Activated naive CD8-positive, alpha-beta T cell treated with anti-CD3 and anti-CD28 coated beads for 36 hours (primary cell): ENCODE measurements around the gene DOK4. TPM values are rescaled to one million over a fixed set of nuclear protein-coding genes. Genes with fewer than 3 reads are reported as not detected.

Experiments
- DNase-seq: peaks from one replicate; pipeline ENCODE4 v3.0.0; 2021
- H3K27ac Mint-ChIP-seq: one replicate; pipeline ENCODE4 v1.8.0; 2022; ENCODE audit warnings: mild to moderate bottlenecking, moderate library complexity, mixed read lengths
- H3K27me3 Mint-ChIP-seq: one replicate; pipeline ENCODE4 v1.8.0; 2022; ENCODE audit warnings: mild to moderate bottlenecking, mixed read lengths
- H3K36me3 Mint-ChIP-seq: one replicate; pipeline ENCODE4 v1.8.0; 2021; ENCODE audit warnings: mild to moderate bottlenecking, mixed read lengths
- H3K4me1 Mint-ChIP-seq: one replicate; pipeline ENCODE4 v1.8.0; 2021; ENCODE audit warnings: mixed read lengths
- H3K4me3 Mint-ChIP-seq: one replicate; pipeline ENCODE4 v1.8.0; 2022; ENCODE audit warnings: mild to moderate bottlenecking, moderate library complexity, mixed read lengths
- H3K9me3 Mint-ChIP-seq: one replicate; pipeline ENCODE4 v1.8.0; 2022; ENCODE audit warnings: mixed read lengths
- total RNA-seq, 2 experiments: library from RNA; stranded (reverse); gene quantifications; one replicate each; pipeline ENCODE4 v1.2.3, GENCODE V29; 2021

Gene DOK4
- total RNA-seq, 2 experiments from 2014 or later: 4.5 to 4.8 TPM

DNA sequence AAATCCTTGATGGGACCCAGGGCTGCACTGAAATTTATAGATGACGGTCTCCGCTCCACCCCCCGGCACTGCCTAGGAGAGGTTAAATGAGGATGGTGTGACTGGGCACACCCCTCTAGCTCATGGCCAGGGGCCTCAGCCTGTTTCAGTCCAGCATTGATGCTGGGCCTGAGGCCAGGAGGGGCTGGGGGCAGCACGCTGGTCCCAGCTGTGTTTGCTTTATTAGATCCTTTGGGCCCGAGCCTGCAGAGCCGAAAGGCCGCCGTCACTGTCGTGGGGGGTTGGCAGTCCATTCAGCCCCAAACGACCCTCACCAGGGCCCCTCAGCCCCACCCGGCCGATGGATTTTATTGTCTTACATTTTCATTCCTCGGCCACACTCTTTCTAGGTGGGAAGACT lies 10.8 kb upstream of the DOK4 start:
- Mint-ChIP-seq H3K27me3 (no peaks in the 10 kb centered on the region), H3K27ac (no peak overlapping the region), H3K4me3 (no peak overlapping the region), H3K4me1 (peaks cover 11% of the 10 kb centered on the region), H3K9me3 (no peaks in the 10 kb centered on the region), H3K36me3 (no peaks in the 10 kb centered on the region)
- no peak for DNase-seq

DNA sequence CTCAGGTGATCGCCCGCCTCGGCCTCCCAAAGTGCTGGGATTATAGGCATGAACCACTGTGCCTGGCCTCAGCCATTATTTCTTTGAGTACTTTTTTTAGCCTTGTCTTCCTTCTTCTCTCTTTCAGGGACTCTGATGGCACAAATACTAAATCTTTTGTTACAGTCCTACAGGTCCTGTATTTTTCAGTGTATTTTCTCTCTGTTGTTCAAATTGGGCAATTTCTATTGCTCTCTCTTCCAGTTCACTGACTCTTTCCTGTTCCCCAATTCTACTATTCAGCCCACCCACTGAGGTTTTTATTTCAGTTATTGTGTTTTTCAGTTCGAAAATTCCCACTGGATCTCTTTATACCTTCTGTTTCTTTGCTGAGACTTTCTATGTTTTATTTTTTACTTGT lies 7.5 kb upstream of the DOK4 start:
- no peak overlapping the region for H3K27ac Mint-ChIP-seq
- no peak overlapping the region for H3K4me3 Mint-ChIP-seq
- no peaks in the 10 kb centered on the region for H3K36me3 Mint-ChIP-seq
- no peaks in the 10 kb centered on the region for H3K9me3 Mint-ChIP-seq
- no peaks in the 10 kb centered on the region for H3K27me3 Mint-ChIP-seq
- no peak for DNase-seq
- H3K4me1 Mint-ChIP-seq: no peaks in the 10 kb centered on the region

DNA sequence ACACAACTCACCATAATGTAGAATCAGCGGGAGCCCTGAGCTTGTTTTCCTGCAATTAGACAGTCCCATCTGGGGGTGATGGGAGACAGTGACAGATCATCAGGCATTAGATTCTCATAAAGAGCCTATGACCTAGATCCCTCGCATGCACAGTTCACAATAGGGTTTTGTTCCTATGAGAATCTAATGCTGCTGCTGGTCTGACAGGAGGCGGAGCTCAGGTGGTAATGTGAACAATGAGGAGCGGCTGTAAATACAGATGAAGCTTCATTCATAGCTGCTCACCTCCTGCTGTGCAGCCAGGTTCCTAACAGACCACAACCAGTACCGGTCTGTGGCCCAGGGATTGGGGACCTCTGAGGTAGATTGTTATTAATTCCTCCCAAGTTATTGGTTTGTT lies 2.9 kb upstream of the DOK4 start:
- H3K36me3 Mint-ChIP-seq: no peaks in the 10 kb centered on the region
- H3K27ac Mint-ChIP-seq: no peak overlapping the region
- peaks cover 13% of the 10 kb centered on the region for H3K4me1 Mint-ChIP-seq
- H3K4me3 Mint-ChIP-seq: no peak overlapping the region
- no peaks in the 10 kb centered on the region for H3K27me3 Mint-ChIP-seq
- no peak for DNase-seq
- no peaks in the 10 kb centered on the region for H3K9me3 Mint-ChIP-seq

DNA sequence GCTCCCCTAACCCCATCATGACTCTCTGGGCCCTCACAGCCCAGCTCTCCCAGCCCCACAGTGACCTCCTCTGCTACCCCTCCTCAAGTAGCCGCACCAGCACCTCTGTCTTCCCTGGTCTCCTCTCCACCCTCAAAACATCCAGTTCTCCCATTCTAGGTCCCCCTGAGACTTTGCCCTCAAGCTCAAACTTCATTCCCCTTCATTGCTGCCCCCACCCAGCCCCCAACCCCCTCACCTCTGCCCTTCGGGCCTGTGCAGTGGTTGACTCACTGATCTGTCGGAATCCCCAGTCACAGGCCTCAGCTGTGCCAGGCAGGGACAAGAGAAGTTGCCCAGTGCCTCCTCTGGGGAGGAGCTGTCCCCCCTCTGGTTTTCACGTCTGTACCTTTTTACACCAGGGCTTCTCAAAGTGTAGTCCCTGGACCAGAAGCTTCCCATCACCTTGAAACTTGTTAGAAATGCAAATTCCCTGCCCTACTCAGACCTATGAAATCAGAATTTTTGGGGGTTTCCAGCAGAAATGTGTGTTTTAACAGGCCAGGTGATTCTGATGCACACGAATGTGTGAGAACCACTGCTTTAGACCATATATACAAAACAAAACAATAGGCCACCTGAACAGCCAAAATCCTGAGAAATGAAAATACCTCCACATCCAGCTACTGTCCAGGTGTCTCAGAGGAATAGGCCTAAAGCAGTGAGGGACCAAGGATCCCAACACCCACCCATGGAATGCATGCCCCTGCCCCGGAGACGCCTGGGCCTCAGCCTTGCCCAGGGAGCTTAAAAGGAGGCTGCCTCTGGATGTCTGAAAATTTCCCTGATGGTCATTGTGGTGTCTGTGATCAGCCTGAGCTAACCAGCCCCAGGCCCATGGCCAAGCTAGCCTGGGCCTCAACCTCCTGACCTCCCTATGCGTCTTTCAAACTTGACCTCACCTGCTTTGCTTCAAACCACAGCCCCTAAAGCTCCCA lies 853 bp upstream of the DOK4 start:
- DNase-seq: no peak
- Mint-ChIP-seq H3K4me3 (peak overlapping the region; percentile 81), H3K27me3 (no peaks in the 10 kb centered on the region), H3K27ac (peak overlapping the region; percentile 81), H3K4me1 (peaks cover 13% of the 10 kb centered on the region), H3K36me3 (no peaks in the 10 kb centered on the region), H3K9me3 (no peaks in the 10 kb centered on the region)

DNA sequence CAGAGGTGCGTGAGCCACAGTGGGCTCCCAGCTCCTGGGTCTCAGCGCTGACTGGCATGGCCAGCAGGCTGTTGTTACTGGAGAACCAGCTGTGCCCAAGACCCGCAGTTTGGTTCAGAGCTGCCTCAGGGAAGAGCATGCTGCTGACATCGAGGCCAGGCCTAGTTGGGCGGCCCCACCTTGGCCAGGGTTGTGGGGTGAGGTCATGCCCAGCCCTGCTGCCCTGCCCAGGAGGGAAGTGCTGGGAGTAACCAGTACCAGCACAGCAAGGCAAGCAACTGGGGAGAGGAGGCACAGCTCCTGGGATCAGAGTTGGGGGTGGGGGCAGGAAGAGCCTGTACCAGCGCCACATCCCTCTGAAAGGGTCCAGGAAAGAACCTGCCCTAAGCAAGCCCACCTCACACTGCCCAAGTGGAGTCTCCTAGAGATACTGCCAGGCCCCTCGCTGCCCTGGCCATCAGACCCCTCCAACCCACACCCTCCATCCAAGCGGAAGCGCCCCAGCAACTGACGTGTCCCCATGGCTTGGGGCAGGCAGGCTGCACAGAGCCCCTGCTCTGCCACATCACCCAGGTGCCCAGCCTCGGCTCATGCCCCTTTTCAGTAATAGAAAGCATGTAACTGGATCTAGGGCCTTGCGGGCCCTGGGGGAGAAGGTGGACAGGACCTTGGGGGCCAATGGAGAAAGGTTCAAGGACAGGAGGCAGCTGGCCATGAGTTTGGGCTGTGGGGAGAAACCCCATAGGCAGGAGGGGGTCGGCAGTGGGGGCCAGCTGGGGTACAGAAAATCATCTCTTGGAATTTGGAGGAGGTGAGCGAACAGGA lies 990 bp downstream of the DOK4 start:
- no peak overlapping the region for H3K27ac Mint-ChIP-seq
- H3K27me3 Mint-ChIP-seq: no peaks in the 10 kb centered on the region
- DNase-seq: no peak
- no peaks in the 10 kb centered on the region for H3K9me3 Mint-ChIP-seq
- H3K4me1 Mint-ChIP-seq: peaks cover 13% of the 10 kb centered on the region
- H3K36me3 Mint-ChIP-seq: no peaks in the 10 kb centered on the region
- peak overlapping the region; percentile 78 for H3K4me3 Mint-ChIP-seq

DNA sequence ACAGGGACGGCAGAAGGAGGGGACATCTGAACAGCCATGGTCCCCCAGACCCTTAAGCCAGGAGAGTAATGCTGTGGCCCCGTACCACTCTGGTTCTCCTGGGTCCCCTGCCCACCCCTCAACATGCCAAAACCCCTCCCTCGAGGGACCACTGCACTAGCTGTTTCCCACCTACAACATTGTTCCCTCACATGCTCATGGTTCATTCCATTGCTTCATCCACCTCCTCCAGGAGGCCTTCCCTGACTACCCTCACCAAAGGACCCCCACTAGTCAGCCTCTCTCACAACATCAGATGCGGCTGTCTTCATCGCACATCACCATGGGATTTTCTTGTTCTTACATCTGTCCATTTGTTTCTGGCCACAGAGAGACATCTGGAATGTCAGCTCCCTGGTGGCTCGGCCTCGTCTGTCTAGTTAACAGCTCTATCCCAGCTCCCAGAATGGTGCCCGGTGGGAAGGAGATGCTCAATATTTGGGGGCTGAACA lies 1.7 kb downstream of the DOK4 start:
- Mint-ChIP-seq H3K27me3 (no peaks in the 10 kb centered on the region), H3K4me1 (peaks cover 14% of the 10 kb centered on the region), H3K9me3 (no peaks in the 10 kb centered on the region), H3K4me3 (no peak overlapping the region), H3K36me3 (no peaks in the 10 kb centered on the region), H3K27ac (no peak overlapping the region)
- DNase-seq: no peak

DNA sequence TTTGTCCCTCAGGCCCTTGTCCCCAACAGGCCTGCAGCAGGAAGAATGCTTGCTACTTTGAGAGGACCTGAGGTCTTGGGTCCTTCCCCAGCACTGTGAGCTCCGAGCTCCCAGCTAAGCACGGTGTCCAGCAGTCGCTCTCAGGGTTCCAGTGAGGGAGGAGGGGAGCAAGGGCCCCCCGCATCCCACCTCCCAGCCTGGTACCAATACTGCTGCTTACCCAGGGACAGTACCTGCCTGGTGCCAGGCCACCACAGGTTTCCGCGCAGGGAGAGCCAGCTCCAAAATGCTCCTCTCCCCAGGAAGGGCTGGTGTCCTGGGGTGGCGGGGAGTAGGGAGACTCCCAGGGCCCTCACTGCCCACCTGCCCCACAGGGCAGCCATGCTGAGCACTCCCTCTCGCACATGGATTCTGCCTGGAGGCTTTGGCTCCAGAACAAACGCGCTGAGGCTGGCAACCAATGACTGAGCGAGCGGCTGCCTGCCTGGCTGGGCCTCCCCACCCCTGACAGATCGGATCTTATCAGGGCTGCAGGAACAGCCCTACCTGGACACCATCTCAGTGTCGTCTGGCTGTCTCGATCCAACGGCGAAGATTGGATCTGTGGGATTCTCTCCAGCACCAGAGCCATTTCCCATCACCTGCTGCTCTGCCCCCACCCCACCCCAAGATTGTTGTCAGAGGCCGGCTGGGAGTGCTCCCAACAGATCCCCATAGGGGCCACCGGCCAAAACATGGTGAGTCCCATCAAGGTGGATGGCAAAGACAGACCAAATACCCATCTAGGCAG lies 2.4 kb downstream of the DOK4 start:
- Mint-ChIP-seq H3K36me3 (no peaks in the 10 kb centered on the region), H3K9me3 (no peaks in the 10 kb centered on the region), H3K4me3 (no peak overlapping the region), H3K27ac (no peak overlapping the region), H3K4me1 (peaks cover 17% of the 10 kb centered on the region), H3K27me3 (no peaks in the 10 kb centered on the region)
- DNase-seq: no peak

DNA sequence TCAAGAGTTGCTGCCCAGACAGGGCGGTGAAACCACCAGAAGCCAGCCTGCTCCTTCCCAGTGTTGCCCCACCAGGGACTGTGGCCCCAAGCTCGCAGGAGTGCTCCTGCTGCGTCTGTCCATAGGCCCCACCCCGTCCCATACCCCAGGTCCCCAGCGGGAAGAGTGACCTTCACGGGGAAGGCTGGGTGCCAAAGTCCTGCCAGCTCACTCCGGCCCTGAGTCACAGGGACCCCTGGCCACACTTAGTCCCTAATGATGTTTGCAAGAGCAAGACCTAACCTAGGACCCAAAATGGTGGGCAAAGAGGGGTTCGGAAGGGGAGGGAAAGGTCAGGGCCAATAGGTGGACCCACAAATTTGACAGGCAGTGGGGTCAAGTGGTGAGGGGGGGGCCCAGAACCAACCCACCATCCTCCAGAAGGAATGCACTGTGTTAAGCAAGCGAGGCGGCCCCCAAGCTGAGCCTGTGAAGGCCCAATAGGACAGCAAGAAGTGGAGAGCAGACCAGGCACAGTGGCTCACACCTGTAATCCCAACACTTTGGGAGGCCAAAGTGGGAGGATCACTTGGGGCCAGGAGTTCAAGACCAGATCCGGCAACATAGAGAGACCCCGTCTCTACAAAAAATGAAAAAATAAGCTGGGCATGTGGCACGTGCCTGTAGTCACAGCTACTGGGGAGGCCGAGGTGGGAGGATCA lies 3.3 kb downstream of the DOK4 start:
- Mint-ChIP-seq H3K4me1 (peaks cover 17% of the 10 kb centered on the region), H3K4me3 (no peak overlapping the region), H3K27me3 (no peaks in the 10 kb centered on the region), H3K36me3 (no peaks in the 10 kb centered on the region), H3K9me3 (no peaks in the 10 kb centered on the region), H3K27ac (no peak overlapping the region)
- no peak for DNase-seq

DNA sequence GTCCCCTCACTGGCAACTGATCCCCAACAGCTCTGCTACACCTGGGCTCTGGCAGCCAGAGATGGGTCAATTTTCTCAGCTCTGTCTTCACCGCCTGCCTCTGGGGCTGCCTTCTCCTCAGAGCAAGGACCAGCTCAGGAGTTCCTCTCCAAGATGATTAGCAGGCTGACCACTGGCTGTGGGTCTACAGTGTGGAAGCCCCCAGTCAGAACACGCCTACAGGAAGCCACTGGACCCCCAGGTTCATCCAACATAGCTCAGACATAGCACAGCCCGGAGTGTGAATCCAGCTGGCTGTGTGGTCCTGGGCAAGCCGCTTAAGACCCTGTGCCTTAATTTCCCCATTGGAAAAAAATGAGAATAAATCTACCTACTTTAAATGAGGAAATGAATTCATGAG lies 4.9 kb downstream of the DOK4 start:
- Mint-ChIP-seq H3K36me3 (no peaks in the 10 kb centered on the region), H3K4me3 (no peak overlapping the region), H3K27ac (no peak overlapping the region), H3K4me1 (peaks cover 14% of the 10 kb centered on the region), H3K27me3 (no peaks in the 10 kb centered on the region), H3K9me3 (no peaks in the 10 kb centered on the region)
- no peak for DNase-seq

DNA sequence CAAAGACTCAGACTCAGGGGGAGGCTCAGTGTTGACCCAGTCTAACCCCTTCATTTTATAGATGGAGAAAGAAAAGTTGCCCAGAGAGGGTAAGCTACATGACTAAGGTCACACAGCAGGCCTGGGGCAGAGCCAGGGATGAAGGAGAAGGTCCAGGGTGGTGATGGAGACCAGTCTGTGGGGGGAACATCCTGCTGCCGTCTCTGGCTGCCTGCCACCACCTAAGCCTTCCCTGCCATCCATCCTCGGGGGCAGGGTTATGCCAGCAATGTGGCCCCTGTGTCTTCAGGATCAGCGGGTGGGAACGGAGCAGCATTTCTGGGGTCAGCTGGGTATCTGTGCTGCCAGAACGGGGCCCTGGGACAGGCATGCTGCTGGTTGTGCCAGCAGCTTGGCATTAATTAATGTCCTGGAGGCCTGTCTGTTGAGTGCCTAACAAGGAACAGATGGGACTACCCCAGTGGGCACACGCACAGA lies 5.5 kb downstream of the DOK4 start:
- no peak for DNase-seq
- Mint-ChIP-seq H3K27me3 (no peaks in the 10 kb centered on the region), H3K36me3 (no peaks in the 10 kb centered on the region), H3K27ac (no peak overlapping the region), H3K4me1 (peaks cover 17% of the 10 kb centered on the region), H3K9me3 (no peaks in the 10 kb centered on the region), H3K4me3 (no peak overlapping the region)

DNA sequence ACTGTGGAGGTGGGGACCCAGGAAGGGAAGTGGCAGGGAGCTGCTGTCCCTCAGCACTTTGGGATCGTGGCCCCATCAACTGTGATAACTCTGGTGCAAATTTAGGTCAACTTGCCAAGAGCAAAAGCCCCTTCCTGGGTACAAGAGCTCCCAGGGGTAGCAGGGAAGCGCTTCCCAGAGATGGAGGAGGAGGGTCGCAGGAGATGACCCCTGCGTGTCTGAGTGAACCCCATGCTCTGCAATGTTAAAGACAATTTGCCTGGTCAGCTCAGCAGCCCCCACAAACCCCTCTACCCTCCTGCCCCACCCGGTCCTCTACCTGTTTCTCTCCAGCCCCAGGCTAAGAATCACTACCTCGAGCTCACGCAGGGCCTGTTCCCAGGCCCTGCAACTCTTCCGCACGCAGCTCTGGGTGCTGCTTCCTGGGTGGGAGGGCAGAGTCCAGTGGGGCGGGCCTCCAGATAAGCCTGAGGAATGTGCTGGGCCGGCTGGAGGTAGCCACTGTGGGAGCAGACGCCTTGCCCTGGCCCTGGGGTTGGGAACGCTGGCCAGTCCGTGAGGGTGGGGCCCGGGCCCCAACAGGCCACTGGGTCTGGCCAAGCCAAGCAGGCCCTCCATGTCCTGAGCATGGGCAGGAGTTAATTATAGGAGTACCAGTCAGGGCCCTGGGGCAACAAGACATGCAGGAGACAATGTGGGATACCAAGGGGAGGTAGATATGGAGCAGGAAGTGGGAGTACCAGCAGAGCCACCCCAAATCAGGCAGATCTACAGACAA lies 6.1 kb downstream of the DOK4 start:
- Mint-ChIP-seq H3K9me3 (no peaks in the 10 kb centered on the region), H3K36me3 (no peaks in the 10 kb centered on the region)

DNA sequence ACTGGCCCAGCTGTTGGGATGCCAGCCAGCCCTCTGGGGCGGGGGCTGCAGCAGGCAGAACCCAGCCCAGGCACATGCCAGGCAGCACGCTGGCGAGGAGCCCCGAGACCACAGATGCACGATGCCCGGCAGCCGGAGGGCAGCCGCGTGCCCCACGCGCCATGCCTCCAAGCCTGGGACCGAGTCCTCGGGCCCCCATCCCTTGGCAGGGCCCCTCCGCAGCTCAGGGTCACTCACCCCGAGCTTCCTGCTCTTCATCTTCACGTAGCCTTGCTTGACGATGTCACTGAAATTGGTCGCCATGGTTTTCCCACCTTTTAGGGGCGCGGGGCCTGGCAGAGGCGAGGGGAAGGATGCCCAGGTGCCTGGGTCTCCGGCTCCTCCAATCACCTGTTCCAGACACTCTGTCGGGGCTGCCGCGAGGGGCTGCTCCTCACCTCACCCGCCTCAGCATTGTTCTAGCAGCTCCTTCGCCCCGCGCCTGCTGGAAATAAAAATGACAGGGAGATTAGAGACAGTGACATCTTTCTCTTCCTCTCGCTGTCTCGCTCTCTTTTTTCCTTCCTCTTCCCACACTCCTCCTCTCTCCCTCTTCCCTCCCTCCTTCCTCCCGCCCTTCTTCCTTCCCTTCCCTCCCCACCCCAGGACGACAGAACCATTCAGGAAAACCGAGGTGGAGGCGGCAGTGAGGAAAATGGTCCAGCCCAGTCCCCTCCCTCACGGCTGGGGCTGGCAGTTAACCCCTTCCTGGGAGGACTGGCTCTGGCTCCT lies 6.9 kb downstream of the DOK4 start:
- Mint-ChIP-seq H3K27me3 (no peaks in the 10 kb centered on the region), H3K27ac (no peak overlapping the region), H3K9me3 (no peaks in the 10 kb centered on the region), H3K36me3 (no peaks in the 10 kb centered on the region), H3K4me3 (no peak overlapping the region), H3K4me1 (peaks cover 17% of the 10 kb centered on the region)
- DNase-seq: no peak

More for the DNA sequence above, 6.1 kb downstream of the DOK4 start:
- DNase-seq: no peak
- no peaks in the 10 kb centered on the region for H3K27me3 Mint-ChIP-seq
- no peak overlapping the region for H3K27ac Mint-ChIP-seq
- H3K4me1 Mint-ChIP-seq: peaks cover 17% of the 10 kb centered on the region
- H3K4me3 Mint-ChIP-seq: no peak overlapping the region
